RWPE1 (cell line): ENCODE results near the gene KPNA1.

Experiments
- CTCF ChIA-PET: fragments of 350-600 bp; sonication (Branson Sonifier 250); formaldehyde crosslinking; extraction: SDS; loops from one replicate; lab custom pipeline; 2021; lab: Yijun Ruan, JAX
- POLR2A ChIA-PET: fragments of 400-600 bp; formaldehyde crosslinking; extraction: SDS; loops from one replicate; lab custom pipeline; 2020; ENCODE audit warnings: antibody characterized with exemption; ENCODE audit not compliant: low non-redundant PET; lab: Yijun Ruan, JAX
- DNase-seq: peaks from one replicate; pipeline ENCODE4 v3.0.0; 2012; ENCODE audit warnings: low spot score
- H3K27ac ChIP-seq: fragments of 450-650 bp; 2 replicates; pipeline ENCODE4 v1.5.1; 2017
- CTCF ChIP-seq: fragments of 450-650 bp; conservative IDR thresholded peaks from 2 replicates; pipeline ENCODE4 v1.5.1; 2017; ENCODE audit warnings: low read depth, mild to moderate bottlenecking

Gene KPNA1

GRCh38 chr3:122382888-122383666, 131.7 kb downstream of the KPNA1 start, which contains the start of gene MIX23:
Gene MIX23 (minus strand): TSS chr3:122383231. CDS start chr3:122383224, 7 bp downstream.
- H3K27ac ChIP-seq, result peak within 1 kb of the TSS; percentile 81
- CTCF ChIA-PET, result interaction anchor here (0.5 to 1.8 kb wide), 3 partner anchors 10 to 858 kb away, joined by 3 to 13 read pairs (median 3); no protein-coding TSS in a partner anchor

GRCh38 chr3:122377975-122378374, 136.8 kb downstream of the KPNA1 start:
- TF ChIP-seq CTCF, result no peak
- ChIA-PET CTCF (no interaction called here), POLR2A (no interaction called here)
- no peak overlapping the region for H3K27ac ChIP-seq
- DNase-seq, result no peak

More at GRCh38 chr3:122382888-122383666, 131.7 kb downstream of the KPNA1 start, which contains the start of gene MIX23:
- DNase-seq, result peak; percentile 87
- TF ChIP-seq CTCF, result no peak
- POLR2A ChIA-PET, result no interaction called here

- CTCF ChIA-PET, result no interaction called here
- no peak overlapping the region for H3K27ac ChIP-seq
- POLR2A ChIA-PET, result no interaction called here
- TF ChIP-seq CTCF, result no peak
- no peak for DNase-seq
Observed at GRCh38 chr3:122374034-122374433, 140.7 kb downstream of the KPNA1 start.
